Stimulated activated CD8-positive, alpha-beta memory T cell treated with anti-CD3 and anti-CD28 coated beads, Interleukin-2, amount 100 ng/mL, for 1 hour (primary cell): Measurements from ENCODE around the gene ANKMY1.
"Not testable (repeated sequence)": the region's sequence is repeated elsewhere in the genome, so short reads cannot be mapped to it uniquely, and the experiment has no call there.

Experiments
- DNase-seq, 2 donors: peaks; one replicate each; pipeline ENCODE4 v3.0.0-alpha.2; 2020; ENCODE audit warnings: low read depth in 2 of 2

The ANKMY1 gene

GRCh38 chr2:240569523-240569997, 11.8 kb upstream of the ANKMY1 start:
- no peak for DNase-seq

- DNase-seq = peak in 1 of 2 donors; percentile 38
Observed at GRCh38 chr2:240568678-240569522, 11.1 kb upstream of the ANKMY1 start.

- DNase-seq = no peak
Observed at GRCh38 chr2:240567872-240568677, 10.3 kb upstream of the ANKMY1 start, which contains the start of gene RNPEPL1. Gene RNPEPL1 (plus strand): TSS chr2:240568484. CDS start chr2:240568587, 103 bp downstream.

GRCh38 chr2:240567137-240567871, 9.5 kb upstream of the ANKMY1 start:
- DNase-seq = no peak

GRCh38 chr2:240566203-240567136, 8.7 kb upstream of the ANKMY1 start:
- peak; percentile 86 to 91 for DNase-seq

GRCh38 chr2:240565333-240566202, 7.8 kb upstream of the ANKMY1 start:
- peak; percentile 80 to 83 for DNase-seq

DNA sequence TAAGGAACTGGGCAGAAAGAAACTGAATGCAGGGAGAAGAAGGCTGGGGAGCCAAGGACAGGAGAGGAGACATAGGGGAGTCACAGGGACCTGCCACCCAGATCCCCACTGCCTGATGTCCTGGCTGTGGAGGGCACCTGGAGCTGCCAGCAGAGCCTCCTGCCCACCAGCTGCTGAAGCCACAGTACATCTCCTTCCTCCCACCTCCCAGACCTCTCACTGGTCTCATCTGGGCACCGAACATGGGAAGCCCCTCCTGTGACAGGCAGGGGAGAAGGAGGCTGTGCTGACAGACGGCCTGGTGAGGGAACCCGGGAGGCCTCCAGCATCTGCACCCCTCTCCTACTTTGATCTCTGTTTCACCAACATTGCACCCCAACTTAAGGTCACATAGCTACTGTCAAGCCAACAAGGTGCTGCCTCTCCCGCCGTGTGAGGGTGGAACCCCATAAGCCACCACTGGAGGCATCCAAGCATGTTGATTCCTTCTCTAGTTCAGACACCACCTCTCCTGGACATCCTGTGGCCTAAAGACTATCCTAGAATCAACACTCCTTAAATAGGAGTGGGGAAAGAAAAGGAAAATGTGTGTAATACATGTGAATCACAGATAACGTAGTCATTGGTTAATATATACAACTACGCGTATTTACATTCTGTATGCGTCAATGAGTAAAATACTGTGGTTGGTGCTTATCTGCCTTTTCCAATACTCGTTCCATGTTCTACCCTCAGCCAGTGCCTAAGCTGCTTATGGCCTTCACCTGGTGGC, 7.0 kb upstream of the ANKMY1 start:
- DNase-seq = no peak

GRCh38 chr2:240563951-240564560, 6.3 kb upstream of the ANKMY1 start:
- DNase-seq = no peak

- DNase-seq = not testable (repeated sequence)
Observed at GRCh38 chr2:240563231-240563630, 5.4 kb upstream of the ANKMY1 start.

- no peak for DNase-seq
Observed at GRCh38 chr2:240561325-240561971, 3.7 kb upstream of the ANKMY1 start.

GRCh38 chr2:240560480-240561324, 2.9 kb upstream of the ANKMY1 start:
- DNase-seq = peak; percentile 99 to 100

DNA sequence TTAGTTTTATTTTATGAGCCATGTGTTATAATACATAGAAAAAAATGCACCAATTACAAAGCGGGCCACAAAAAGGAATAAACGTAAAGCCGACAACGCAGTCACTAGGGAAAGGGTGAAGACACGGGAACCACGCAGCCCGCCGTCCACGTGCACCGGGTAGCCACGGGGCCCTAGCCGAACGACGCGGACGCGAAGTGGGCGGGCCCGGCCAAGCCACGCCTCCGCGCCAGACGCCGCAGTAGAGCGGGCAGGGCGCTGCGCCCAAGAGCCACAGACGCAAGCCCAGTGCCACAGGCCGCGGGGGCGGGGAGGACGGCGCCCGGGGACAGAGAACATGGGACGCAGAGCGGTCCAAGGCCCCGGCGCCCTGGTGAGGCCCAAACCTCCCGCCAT, 2.3 kb upstream of the ANKMY1 start, which contains the start of gene DUSP28:
DUSP28 (plus strand) TSS at position 274 of the 396 bp plus-strand sequence. CDS start 328 bp downstream, outside the sequence.
- DNase-seq = peak; percentile 78

GRCh38 chr2:240559286-240559685, 1.5 kb upstream of the ANKMY1 start:
- DNase-seq = no peak

DNA sequence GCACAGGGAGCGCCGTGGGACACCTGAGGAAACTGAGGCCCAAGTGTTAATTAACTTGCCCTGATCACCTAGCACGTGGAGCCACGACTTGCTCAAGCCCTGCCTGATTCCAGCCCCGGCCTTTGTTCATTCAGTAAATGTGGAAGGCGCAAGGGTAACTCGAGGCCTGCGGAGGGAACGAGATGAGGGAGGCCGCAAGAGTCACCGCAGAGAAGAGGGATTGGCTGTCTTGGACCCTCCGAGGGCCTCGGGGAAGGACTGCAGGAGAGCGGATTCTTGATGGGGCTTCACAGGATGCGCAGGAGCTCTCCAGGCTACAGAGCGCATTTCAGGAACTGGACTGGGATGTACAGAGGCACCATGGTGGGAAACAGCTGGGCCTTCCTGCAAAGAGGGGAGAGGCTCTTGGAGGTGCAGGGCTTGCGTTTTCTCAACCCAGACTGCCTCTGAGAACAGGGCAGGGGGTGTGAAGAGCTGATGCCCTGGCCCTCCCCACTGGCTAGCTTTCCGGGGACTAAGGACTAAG, 511 bp upstream of the ANKMY1 start:
- DNase-seq = no peak

DNA sequence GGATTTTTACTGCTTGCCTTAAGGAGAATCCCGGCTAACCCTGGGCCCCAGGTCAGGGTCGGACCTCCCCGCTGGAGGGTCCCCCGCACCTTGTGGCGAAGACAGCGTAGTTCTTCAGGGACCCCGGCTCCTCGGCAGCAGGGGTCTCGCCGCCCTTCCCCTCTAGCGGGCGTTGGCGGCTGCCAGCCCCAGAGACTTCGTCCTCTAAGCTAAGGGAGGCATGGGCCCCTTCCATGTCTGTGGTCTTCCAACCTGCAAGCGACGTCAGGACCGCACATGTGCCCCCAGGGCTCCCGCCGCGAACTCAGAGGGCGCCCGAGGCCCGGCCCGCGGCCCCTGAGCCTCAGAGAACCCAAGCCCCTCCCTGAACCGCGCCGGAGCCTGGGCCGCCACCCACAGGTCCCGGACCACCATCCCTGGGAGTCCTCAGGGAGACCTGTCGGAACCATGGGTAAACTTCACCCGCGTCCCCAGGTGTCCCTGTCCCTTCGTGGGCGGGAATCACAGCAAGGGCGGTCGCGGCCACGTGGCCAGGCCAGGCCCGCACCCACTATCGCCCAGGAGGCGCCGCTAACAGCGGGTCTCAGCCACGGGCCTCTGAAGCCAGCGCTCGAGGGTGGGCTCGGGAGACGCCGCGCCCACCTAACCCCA, 562 bp downstream of the ANKMY1 start:
- DNase-seq = no peak

GRCh38 chr2:240556553-240557100, 1.2 kb downstream of the ANKMY1 start:
- DNase-seq = peak in 1 of 2 donors; percentile 52
